Measurements from ENCODE around the gene WDR83. TPM values are rescaled to one million over a fixed set of nuclear protein-coding genes. Genes with fewer than 3 reads are reported as not detected.

Gene WDR83
- total RNA-seq, 4 donors from 2014 or later: 15.3 to 23.7 (median 19.3) TPM

DNA sequence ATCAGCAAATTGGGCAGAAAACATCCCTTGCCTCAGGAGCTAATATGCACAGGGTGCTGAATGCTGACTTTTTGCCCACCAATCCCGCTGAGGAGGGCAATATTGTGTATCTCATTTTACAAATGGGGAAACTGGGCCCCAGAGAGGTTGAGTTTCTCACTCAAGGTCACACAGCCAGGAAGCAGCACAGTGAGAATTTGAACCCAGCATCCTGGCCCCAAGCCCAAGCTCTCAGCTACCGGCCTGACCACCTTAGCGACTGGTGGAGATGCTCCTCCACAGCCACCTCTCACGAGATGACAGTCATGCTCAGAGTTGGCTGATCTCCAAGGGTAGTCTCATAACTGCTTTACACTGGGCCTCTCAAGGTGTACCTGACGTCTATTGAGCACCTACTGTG lies 26.4 kb downstream of the WDR83 start:
- 83 to 95% methylated on average over 3 to 5 of the region's 5 CpGs for WGBS, 2 donors
- H3K4me3 ChIP-seq (ENCODE audit: low read depth, poor library complexity, severe bottlenecking): no peak overlapping the region
- intact Hi-C loops (cut with DNase I; ENCODE audit: low total_unique reads): no loop called here
- no peak for TF ChIP-seq POLR2A (IDR thresholded peaks at IDR 0.05)
- TF ChIP-seq, protein P1, sequence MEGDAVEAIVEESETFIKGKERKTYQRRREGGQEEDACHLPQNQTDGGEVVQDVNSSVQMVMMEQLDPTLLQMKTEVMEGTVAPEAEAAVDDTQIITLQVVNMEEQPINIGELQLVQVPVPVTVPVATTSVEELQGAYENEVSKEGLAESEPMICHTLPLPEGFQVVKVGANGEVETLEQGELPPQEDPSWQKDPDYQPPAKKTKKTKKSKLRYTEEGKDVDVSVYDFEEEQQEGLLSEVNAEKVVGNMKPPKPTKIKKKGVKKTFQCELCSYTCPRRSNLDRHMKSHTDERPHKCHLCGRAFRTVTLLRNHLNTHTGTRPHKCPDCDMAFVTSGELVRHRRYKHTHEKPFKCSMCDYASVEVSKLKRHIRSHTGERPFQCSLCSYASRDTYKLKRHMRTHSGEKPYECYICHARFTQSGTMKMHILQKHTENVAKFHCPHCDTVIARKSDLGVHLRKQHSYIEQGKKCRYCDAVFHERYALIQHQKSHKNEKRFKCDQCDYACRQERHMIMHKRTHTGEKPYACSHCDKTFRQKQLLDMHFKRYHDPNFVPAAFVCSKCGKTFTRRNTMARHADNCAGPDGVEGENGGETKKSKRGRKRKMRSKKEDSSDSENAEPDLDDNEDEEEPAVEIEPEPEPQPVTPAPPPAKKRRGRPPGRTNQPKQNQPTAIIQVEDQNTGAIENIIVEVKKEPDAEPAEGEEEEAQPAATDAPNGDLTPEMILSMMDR (IDR thresholded peaks at IDR 0.05): no peak
- no peak for DNase-seq (ENCODE audit: low spot score in 2 of 2)

DNA sequence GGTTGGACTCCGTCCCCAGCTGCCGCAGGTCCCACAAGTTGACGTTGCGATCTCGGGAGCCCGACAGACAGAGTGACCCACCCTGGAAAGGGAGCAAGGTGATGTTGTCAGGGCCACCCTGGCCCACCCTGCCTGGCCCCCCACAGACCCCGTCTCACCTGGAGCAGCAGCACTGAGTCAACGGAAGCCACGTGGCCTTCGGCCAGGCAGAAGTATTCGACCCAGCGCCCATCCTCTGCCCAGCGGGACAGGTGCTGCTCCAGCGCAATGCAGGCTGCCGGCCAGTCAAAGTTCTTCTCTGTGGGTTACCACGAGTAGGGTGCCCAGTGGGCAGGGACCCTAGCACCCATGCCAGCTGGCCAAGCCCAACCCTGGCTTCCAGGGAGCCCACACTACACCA lies 28.0 kb downstream of the WDR83 start:
- no peak for DNase-seq (ENCODE audit: low spot score in 2 of 2)
- TF ChIP-seq, protein P1 (IDR thresholded peaks at IDR 0.05): no peak
- no peak for TF ChIP-seq POLR2A (IDR thresholded peaks at IDR 0.05)
- intact Hi-C loops (cut with DNase I; ENCODE audit: low total_unique reads): no loop called here
- H3K4me3 ChIP-seq (ENCODE audit: low read depth, poor library complexity, severe bottlenecking): no peak overlapping the region
- 92 to 93% methylated on average over 15 of the region's 16 CpGs for WGBS, 2 donors

DNA sequence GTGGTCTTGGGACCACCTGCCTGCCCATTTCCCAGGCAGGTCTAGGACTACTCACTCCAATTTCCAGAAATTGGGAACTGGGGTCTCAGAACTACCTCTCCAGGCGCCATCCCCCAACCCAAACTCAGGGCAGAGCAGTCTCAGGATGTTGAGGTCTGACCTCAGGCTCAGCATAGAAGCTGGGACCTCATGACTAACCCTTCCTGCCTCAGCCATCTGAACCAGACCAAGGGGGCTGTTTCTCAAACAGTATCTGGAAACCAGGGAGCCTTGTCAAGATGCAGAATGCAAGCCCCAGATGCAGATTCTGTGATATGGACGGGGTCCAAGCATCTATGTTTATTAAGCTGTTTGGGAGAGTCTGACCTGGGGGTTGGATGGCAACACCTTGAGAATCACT lies 28.5 kb downstream of the WDR83 start:
- 54 to 67% methylated on average over 1 to 2 of the region's 2 CpGs for WGBS, 2 donors
- TF ChIP-seq, protein P1 (IDR thresholded peaks at IDR 0.05): no peak
- TF ChIP-seq POLR2A (IDR thresholded peaks at IDR 0.05): no peak
- no peak overlapping the region for H3K4me3 ChIP-seq (ENCODE audit: low read depth, poor library complexity, severe bottlenecking)
- intact Hi-C loops (cut with DNase I; ENCODE audit: low total_unique reads): no loop called here
- no peak for DNase-seq (ENCODE audit: low spot score in 2 of 2)

DNA sequence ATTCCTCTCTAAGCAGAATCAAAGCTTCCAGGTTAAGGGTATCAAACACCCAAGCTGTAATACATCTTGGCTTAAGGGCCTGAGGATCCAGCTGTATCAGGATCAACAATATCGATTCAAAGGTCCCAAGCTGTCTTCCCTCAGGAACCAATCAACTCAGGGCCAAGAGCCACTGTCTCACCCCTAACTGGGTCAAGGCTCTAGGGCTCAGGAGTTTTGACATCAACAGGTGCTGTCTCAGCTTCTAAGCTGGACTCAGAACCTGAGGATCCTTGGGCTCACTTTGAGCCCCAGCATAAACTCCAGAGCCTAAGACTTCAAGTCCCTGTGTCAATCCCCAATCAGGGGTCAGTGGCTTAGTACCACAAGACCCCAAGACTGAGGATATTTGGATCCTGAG lies 28.9 kb downstream of the WDR83 start:
- TF ChIP-seq, protein P1 (IDR thresholded peaks at IDR 0.05): no peak
- no peak for TF ChIP-seq POLR2A (IDR thresholded peaks at IDR 0.05)
- no peak overlapping the region for H3K4me3 ChIP-seq (ENCODE audit: low read depth, poor library complexity, severe bottlenecking)
- 85 to 87% methylated on average over 1 of the region's 1 CpG for WGBS, 2 donors
- DNase-seq (ENCODE audit: low spot score in 2 of 2): no peak
- intact Hi-C loops (cut with DNase I; ENCODE audit: low total_unique reads): no loop called here

DNA sequence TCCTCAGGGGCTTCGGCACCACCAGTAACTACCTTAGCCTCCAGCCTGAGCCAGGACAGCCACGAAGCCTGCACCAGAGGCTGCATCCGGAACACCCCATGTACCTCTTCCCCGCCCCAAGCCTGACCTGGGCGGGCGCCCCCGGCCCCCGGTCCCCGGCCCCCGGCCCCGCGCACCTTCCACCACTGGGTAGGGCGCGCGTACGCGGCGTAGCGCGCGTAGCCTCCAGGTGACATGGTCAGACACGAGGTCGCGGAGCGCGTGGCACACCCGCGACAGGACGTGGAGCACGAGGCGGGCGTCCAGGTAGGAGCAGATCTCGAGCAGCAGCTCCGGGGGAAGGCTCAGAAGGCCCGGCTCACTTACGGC lies 29.4 kb downstream of the WDR83 start:
- DNase-seq (ENCODE audit: low spot score in 2 of 2): no peak
- WGBS, 2 donors: 4 to 9% methylated on average over 6 to 13 of the region's 36 CpGs
- TF ChIP-seq POLR2A (IDR thresholded peaks at IDR 0.05): no peak
- TF ChIP-seq, protein P1 (IDR thresholded peaks at IDR 0.05): no peak
- intact Hi-C loops (cut with DNase I; ENCODE audit: low total_unique reads): no loop called here
- H3K4me3 ChIP-seq (ENCODE audit: low read depth, poor library complexity, severe bottlenecking): peak overlapping the region; percentile 57

All from lower leg skin (tissue), 4 donors.